ENCODE results near the gene SLC26A9.

Gene SLC26A9

DNA sequence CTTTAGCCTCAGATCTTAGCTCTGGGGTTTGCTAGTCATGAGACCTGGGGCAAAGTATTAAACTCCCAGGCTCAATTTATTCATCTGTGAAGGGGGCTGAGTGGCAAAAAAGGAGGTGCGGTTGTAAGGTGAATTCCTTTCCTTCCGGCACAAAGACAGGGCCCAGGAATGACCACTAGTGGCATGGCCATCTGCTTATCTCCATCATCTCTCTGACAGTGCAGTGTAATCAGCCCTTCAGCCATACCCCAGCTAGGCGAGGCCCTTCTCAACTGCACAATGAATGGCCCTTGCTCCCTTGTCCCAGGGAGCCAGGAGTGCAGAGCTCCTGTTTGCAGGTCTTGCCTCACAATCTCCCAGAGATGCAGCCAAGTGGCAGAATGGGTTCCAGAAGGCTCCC, 5.6 kb upstream of the SLC26A9 start:
- H3K4me3 ChIP-seq (ENCODE audit: low read depth, low read length), result no peak overlapping the region
- DNase-seq (ENCODE audit: low read depth), result no peak
- TF ChIP-seq, protein P1, sequence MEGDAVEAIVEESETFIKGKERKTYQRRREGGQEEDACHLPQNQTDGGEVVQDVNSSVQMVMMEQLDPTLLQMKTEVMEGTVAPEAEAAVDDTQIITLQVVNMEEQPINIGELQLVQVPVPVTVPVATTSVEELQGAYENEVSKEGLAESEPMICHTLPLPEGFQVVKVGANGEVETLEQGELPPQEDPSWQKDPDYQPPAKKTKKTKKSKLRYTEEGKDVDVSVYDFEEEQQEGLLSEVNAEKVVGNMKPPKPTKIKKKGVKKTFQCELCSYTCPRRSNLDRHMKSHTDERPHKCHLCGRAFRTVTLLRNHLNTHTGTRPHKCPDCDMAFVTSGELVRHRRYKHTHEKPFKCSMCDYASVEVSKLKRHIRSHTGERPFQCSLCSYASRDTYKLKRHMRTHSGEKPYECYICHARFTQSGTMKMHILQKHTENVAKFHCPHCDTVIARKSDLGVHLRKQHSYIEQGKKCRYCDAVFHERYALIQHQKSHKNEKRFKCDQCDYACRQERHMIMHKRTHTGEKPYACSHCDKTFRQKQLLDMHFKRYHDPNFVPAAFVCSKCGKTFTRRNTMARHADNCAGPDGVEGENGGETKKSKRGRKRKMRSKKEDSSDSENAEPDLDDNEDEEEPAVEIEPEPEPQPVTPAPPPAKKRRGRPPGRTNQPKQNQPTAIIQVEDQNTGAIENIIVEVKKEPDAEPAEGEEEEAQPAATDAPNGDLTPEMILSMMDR (IDR thresholded peaks at IDR 0.05; ENCODE audit: insufficient read depth, low read depth, low read length, missing control alignments), result no peak

DNA sequence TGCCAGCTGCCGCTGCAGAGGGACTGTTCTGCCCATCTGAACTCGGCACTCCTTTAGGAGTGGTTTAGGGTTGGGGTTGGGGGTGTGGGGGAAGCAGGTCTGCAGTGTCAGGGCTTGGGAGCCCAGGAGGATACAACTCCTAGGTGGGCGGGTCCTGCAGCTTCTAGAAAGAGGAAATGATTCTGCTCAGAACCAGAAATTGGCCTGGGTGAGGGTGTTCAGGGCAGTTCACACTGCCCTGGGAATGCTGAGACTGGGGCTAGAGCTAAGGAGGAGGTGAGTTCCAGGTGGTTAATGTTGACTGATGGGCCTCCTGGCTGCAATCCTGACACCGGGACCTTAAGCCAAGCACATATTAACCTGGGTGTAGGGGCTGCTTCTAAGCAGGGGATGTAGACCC, 4.8 kb upstream of the SLC26A9 start:
- no peak overlapping the region for H3K4me3 ChIP-seq (ENCODE audit: low read depth, low read length)
- TF ChIP-seq, protein P1 (IDR thresholded peaks at IDR 0.05; ENCODE audit: insufficient read depth, low read depth, low read length, missing control alignments), result no peak
- no peak for DNase-seq (ENCODE audit: low read depth)

DNA sequence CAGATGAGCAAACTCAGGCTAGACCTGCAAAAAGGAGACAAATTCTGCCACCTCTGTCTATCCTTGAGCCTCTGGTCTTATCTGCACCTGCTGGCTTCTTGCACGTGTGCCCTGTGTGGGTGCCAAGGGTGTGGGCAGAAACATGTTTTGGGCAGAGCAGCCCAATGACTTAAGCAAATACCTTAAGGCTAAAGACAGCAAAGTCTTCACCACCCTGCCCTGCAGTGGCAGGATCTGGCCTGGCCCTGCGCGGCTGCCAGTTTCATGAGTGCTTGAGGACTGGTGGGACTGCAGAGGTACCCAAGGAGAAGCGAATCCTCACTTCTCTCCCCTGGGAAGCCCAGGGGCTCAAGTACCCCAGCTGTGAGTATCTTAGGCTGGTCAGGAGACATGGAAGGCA, 3.8 kb upstream of the SLC26A9 start:
- TF ChIP-seq, protein P1 (IDR thresholded peaks at IDR 0.05; ENCODE audit: insufficient read depth, low read depth, low read length, missing control alignments), result no peak
- no peak for DNase-seq (ENCODE audit: low read depth)
- no peak overlapping the region for H3K4me3 ChIP-seq (ENCODE audit: low read depth, low read length)

DNA sequence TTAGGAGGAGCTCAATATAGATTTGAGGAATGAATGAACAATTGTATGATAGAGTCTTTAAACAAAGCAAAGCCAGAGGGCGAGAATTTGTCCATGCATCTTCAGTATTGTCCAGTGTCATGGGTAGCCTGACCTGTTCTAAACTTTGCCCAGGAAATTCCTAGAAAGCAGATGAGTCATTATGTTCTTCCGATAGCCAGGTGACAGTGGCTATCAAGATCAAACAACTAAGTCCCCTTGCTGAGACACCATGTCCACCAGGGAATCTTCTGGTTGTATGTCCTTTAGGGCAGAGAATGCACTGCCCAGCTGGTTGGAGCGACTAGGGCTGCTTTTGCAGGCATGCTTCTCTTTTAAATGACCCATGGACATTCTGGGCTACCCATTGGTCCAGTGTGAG, 1.8 kb upstream of the SLC26A9 start:
- H3K4me3 ChIP-seq (ENCODE audit: low read depth, low read length), result no peak overlapping the region
- DNase-seq (ENCODE audit: low read depth), result no peak
- TF ChIP-seq, protein P1 (IDR thresholded peaks at IDR 0.05; ENCODE audit: insufficient read depth, low read depth, low read length, missing control alignments), result no peak

- no peak for DNase-seq (ENCODE audit: low read depth)
- TF ChIP-seq, protein P1 (IDR thresholded peaks at IDR 0.05; ENCODE audit: insufficient read depth, low read depth, low read length, missing control alignments), result no peak
- no peak overlapping the region for H3K4me3 ChIP-seq (ENCODE audit: low read depth, low read length)
Measured at GRCh38 chr1:205944525-205944924, 1.3 kb upstream of the SLC26A9 start.

DNA sequence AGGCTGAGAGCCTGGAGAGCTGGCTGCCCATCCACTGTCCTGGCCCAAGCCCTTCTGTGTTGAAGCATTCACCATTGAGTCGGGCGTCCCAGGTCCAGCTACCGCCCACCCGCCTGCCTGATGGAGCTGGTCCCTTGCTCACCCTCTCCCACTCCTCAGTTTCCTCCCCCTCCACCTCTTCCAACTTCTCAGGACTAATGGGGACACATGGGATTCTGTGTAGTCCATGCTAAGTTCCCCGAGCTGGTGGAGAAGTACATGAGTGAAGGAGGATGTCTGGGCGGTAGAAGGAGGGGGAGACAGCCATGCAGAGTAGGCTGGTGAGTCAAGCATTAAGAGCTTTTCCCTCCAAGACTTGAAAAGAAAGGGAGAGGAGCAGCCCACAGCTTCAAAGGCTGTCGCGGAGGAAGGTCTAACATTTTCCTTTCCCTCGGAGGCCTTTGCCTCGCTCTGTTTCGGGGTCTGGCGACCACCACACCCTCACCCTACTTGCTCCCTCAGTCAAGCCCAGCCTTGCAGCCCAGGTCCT, 561 bp downstream of the SLC26A9 start:
- TF ChIP-seq, protein P1 (IDR thresholded peaks at IDR 0.05; ENCODE audit: insufficient read depth, low read depth, low read length, missing control alignments), result no peak
- no peak overlapping the region for H3K4me3 ChIP-seq (ENCODE audit: low read depth, low read length)
- DNase-seq (ENCODE audit: low read depth), result no peak

DNA sequence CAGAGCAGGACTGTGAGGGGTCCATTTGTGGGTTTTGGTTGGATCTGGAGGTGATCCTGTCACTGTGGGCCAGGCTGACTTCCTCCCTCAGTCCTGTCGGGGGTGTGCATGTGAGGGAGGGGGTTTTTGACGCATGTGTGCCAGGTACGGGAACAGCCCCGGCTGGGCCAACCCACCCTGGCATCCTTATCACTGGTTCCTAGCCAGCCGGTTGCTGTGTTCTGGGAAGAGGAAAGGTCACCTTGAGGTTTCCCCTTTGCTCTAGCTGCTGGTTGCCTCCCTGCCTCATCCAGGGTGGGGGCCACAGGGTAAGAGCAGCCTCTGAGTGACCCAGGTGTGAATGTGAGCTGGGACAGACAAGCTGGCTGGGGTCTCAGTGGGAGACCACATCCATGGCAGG, 2.5 kb downstream of the SLC26A9 start:
- TF ChIP-seq, protein P1 (IDR thresholded peaks at IDR 0.05; ENCODE audit: insufficient read depth, low read depth, low read length, missing control alignments), result no peak
- H3K4me3 ChIP-seq (ENCODE audit: low read depth, low read length), result no peak overlapping the region
- no peak for DNase-seq (ENCODE audit: low read depth)
